NOMO-1 (cell line): ENCODE data around the gene TGFBR3.

Experiments used
- DNase-seq, 2 experiments: peaks; one replicate each; lab custom pipeline; 2025; ENCODE audit not compliant: unreplicated experiment in 2 of 2; lab: John Stamatoyannopoulos, UW

The TGFBR3 gene

GRCh38 chr1:91718877-91719276, 167.1 kb downstream of the TGFBR3 start:
- no peak for DNase-seq

- no peak for DNase-seq
Measured at GRCh38 chr1:91718368-91718767, 167.6 kb downstream of the TGFBR3 start.

- no peak for DNase-seq
Measured at GRCh38 chr1:91717839-91718238, 168.1 kb downstream of the TGFBR3 start.

DNA sequence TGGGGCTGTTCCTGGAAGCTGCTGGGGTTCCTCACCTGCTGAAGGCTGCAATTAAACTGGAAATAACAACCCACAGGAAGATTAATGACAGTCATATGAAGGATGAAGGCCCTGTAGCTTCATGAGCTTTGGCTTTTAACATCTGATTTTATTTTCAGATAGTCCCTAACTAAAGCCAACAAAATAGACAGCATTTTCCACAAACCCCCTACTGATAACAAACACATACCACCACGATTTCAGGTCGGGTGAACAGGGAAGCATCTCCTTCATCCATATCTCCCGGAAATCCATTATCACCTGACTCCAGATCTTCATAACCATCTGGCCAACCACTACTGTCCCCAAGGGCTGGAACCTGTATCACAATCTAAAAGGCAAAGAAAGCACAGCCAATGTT, 169.6 kb downstream of the TGFBR3 start:
- DNase-seq = no peak

DNA sequence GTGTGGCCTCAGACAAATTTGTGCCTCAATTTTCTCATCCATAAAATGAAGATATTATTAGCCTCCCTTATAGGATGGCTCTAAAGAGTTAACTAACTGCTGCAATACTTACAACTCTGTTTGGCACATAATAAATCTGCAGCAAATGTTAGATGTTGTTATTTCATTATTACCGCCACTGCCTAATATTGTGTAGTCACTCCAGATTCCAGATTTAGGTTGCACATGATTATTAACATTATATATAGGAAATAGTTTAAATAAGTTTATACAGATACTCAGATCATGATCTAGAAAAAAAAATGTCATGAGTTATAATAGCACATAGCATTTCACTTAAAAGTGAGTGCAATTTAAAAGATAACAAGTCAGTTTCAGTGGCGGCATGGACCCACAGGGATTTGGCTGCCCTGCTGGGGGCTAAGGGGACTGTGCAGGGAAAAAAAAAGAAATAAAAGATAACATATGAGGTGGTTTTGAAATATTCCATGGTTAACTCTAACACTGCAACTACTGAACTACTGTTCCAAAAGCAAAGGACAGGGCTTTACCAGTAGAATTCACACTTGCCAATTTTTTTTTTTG, 170.4 kb downstream of the TGFBR3 start:
- no peak for DNase-seq

GRCh38 chr1:91714867-91715381, 171.0 kb downstream of the TGFBR3 start:
- DNase-seq = no peak

GRCh38 chr1:91712981-91713841, 172.7 kb downstream of the TGFBR3 start:
- DNase-seq = peak; percentile 63 to 82

GRCh38 chr1:91712393-91712792, 173.6 kb downstream of the TGFBR3 start:
- DNase-seq = no peak

DNA sequence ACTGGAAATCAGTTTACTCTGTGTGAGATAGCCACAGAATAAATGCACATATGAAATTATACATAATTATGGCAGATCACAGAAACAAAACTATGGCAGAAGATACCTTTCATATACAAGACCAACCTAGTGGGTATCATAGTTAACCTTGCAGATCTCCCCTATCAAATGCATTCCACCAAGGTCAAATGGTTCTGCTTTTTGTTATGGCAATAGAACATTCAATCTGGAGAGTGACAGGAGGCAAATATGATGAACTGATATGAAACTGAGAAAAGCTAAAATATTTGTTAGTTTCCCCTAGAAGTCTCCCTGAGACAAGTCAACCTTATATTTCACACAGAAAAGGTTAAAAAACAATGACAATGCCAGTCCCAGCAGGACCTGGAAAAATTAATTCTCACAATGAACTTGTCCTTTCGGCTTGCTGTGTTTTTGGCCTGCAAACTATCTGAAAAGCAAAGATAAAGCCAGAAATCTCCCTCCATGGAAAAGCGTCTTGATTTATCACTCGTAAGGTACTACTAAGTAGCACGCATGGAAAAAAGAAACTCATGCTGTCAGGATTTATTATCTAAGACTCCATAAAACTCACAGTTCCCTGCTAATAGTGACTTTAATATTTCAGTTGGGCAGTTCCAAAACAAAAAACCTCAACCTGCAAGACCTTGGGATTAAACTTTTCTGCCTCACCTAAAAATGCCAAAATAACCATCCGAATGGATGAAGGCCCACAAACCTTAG, 174.3 kb downstream of the TGFBR3 start:
- DNase-seq = no peak

DNA sequence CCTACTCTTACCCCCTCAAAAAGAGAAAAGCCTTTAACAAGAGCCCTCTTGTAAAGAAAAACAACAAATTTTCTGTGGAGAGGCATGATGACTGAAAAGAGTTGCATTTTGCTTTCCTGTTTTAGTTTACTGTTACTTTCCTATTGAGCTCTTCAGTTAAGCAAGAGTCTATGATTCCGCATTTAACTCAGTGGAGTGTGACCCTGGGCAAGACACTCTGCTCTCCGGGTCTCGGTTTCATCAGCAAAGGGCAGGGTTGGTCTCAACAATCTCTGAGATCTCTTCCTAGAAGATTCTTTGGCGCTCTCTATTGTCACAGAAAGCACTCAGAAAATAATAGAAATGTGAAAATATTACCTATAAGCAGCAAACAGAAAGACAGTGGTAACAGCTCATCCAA, 175.7 kb downstream of the TGFBR3 start:
- no peak for DNase-seq

GRCh38 chr1:91708691-91709090, 177.3 kb downstream of the TGFBR3 start:
- no peak for DNase-seq

- DNase-seq = no peak
Measured at GRCh38 chr1:91707890-91708218, 178.1 kb downstream of the TGFBR3 start.

DNA sequence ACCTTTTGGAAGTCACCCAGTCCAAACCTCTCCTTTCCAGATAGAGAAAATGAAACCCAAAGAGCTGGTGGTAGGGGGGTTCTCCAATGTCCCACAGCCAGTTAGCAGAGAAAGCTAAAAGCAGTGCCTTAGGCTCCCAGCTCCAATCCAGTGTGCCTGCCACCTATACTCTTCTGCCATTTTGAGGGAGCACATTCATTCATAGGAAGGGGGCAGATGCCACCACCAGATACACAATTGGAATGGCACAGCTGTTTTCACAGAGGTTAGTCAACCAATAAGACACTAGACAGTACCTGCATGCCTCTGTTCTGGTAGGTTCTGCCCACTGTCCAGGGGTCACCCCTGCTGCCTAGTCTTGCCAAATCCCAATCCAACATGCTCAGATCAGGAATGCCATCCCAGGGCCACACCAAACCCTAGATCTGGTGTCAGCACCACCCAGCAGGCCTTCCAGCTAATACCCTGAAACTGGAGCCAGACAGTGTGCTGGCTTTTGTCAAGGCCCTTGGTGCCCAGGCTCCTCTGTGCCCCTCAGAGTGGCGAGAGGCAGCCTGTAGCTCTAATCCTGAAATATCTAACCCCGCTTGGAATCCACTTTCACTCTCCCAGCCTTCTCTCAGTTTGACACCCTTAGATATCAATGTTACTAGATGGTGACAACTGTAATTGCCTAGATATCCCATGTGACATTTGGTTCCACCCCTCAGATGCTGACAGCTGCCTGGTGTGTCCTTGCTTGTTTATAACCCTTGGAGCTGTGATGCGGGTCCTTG, 178.6 kb downstream of the TGFBR3 start:
- DNase-seq = no peak

- no peak for DNase-seq
Measured at GRCh38 chr1:91706140-91706957, 179.6 kb downstream of the TGFBR3 start.

DNA sequence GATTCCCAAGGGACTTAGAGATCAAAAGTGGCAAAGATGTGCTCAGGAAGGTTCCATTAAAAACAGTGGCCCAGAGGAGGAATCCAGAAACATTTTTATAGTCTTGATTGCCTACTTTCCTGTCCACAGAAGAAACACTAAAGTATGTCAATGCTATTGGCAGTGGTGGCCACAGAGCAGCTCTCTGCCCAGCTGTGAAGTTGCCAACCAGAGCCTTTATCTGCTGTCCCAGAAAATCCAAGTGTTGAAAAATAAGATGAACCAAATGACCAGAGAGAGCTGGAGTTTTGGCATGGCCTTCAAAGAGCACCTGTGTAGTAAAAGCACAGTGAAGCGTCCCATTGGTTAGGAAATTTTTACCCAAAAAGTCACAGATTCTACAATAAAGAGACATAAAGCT, 181.2 kb downstream of the TGFBR3 start:
- no peak for DNase-seq

DNA sequence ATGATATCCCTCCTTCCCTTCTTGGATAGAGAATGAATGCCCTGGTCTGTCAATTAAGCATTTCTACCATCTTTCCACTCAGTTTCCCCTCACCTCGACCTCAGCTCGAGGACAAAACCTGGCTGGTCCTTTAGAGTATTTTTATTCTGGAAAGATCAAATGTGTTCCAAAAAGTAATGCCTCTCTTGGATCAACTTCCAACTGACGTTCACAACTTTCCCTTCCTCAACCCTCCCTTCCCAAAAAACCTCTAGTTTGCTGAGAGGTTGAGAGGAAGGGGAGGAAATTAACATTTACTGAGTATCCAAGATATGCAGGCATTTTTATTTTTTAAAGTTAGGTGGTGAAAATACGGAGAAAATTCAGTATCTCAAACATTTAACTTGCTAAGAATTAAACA, 182.9 kb downstream of the TGFBR3 start:
- no peak for DNase-seq

- no peak for DNase-seq
Measured at GRCh38 chr1:91701472-91701869, 184.5 kb downstream of the TGFBR3 start.

- DNase-seq = no peak
Measured at GRCh38 chr1:91700771-91701471, 185.0 kb downstream of the TGFBR3 start.

DNA sequence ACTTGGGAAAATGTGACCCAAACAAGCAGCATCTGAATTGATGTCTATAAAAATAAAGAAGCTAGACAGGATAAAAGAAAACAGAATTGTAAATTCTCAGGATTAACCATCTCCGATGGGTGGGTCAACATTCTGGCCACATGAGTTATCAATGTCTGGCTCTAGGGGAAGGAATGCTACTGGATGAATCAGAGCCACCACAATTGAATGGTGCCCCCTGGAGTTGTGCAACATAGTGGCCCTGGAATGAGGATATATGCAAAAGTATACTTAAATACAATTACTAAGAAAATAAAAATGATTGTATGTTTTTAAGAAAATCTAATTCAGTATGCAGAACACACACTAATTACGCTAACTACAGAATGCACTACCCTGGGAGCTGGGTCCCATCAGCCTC, 185.6 kb downstream of the TGFBR3 start:
- no peak for DNase-seq
